Mucosa of descending colon (tissue), 3 donors: ENCODE measurements around the gene SRA1. TPM values are rescaled to one million over a fixed set of nuclear protein-coding genes. Genes with fewer than 3 reads are reported as not detected.
"Not testable (repeated sequence)": the region's sequence is repeated elsewhere in the genome, so short reads cannot be mapped to it uniquely, and the experiment has no call there.

Experiments
- ATAC-seq: fragments of 200-7000 bp; cut with Tn5 transposase; one replicate; pipeline ENCODE4 v1.9.1; 2020; ENCODE audit warnings: mild to moderate bottlenecking, moderate library complexity
- DNase-seq, 3 donors: peaks; one replicate each; pipeline ENCODE4 v3.0.0-alpha.2; 2020
- H3K36me3 ChIP-seq: fragments of 200-600 bp; one replicate; pipeline ENCODE4 v1.8.0; 2021; ENCODE audit warnings: low read depth, mild to moderate bottlenecking
- H3K4me1 ChIP-seq: fragments of 200-600 bp; one replicate; pipeline ENCODE4 v1.8.0; 2021; ENCODE audit warnings: low read depth, mild to moderate bottlenecking
- H3K4me3 ChIP-seq: fragments of 200-600 bp; one replicate; pipeline ENCODE4 v1.8.0; 2021; ENCODE audit warnings: mild to moderate bottlenecking
- H3K9me3 ChIP-seq: fragments of 200-600 bp; one replicate; pipeline ENCODE4 v1.8.0; 2021; ENCODE audit warnings: mild to moderate bottlenecking
- intact Hi-C, 2 donors: fragments of 100-400 bp; cut with DNase I in 1 of 2; cut with micrococcal nuclease in 1 of 2; formaldehyde crosslinking; loops; one replicate each; pipeline versions ENCODE4 v1.11.0 to v1.11.1; 2022; cut with DNase I, micrococcal nuclease
- long read RNA-seq, 2 donors: library from polyadenylated mRNA; unstranded; transcript quantifications; one replicate each; pipeline ENCODE4 v2.0.0, GENCODE V29; 2019 to 2021
- total RNA-seq, 3 donors: library from RNA; stranded (reverse); fragmentation: NEBNext Ultra II Directional in 2 of 3; extraction: Animal tissue kit (Norgen Biotek cat#: 25700) in 2 of 3; gene quantifications; one replicate each; pipeline versions ENCODE4 v1.2.1 to v1.2.4, GENCODE V29; 2021 to 2023
- TF ChIP-seq, protein P1 (sequence below): fragments of 200-600 bp; IDR thresholded peaks from one replicate; pipeline ENCODE4 v1.8.0; 2022; ENCODE audit warnings: antibody characterized with exemption, mild to moderate bottlenecking
- donor health status: DM: no; HTN: no; CAD: no; lungs with moderate emphysema.
- donor health status: DM: no; HTN: no; CAD: no.
- donor health status: DM: no; HTN: yes; CAD: no.

SRA1 gene
- 10 to 100 TPM; 27.9 to 38.0 (median 31.8) TPM for total RNA-seq
- long read RNA-seq, donor 1, transcript SRA1-201 (5 exons, 2,107 nt) = major isoform, 38 of 50 reads
- long read RNA-seq, donor 1, transcript SRA1-205 (4 exons, 1,466 nt) = minor isoform, 10 of 50 reads
- long read RNA-seq, donor 1, partial matches to known transcripts = 0 of 50 reads
- long read RNA-seq, donor 1, other reads (novel, unspliced or antisense) = 1 of 50 reads
- long read RNA-seq, donor 2, transcript SRA1-205 (4 exons, 1,466 nt) = minor isoform, 10 of 83 reads
- long read RNA-seq, donor 2, transcript SRA1-201 (5 exons, 2,107 nt) = major isoform, 66 of 83 reads
- long read RNA-seq, donor 2, partial matches to known transcripts = 0 of 83 reads
- long read RNA-seq, donor 2, other reads (novel, unspliced or antisense) = 5 of 83 reads

DNA sequence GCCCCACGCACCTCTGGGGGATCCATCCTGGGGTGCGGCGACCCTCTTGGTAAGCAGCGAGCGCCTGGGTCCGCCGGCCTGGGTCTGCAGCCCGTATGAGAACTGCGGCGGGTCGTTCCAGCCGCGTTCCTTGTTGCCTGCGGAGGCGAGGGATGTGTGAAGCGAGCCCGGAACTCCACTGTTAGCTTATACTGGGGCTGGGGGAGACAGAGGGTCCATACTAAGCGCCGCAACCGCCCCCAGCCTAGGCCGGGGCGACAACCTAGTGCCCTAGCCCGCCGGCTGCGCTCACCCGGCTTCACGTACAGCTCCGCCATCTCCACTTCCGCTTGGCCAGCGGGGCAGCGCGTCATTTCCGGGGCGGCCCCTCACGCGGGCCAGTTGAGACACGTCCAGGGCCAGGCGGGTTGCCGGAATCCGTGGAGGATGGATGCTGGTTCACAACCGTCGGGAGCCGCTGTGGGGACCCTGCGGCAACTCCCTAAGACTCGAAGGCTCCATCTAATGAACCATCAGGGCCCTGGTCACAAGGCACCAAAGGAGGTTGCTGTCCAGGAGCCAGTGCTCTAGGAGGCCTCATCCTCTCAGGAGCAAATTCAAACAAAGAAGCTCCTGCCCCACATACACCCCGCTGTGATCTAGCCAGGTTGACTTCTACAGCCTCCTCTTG lies at the start of gene SRA1:
Gene SRA1 (minus strand): TSS at position 338 of the 670 bp plus-strand sequence. CDS start 21 bp downstream, at position 317.
- DNase-seq (peak; percentile 95 to 96 (median 96)), ATAC-seq (peak; percentile 96)
- H3K36me3 ChIP-seq = no peaks in the 10 kb centered on the region
- TF ChIP-seq, protein P1, sequence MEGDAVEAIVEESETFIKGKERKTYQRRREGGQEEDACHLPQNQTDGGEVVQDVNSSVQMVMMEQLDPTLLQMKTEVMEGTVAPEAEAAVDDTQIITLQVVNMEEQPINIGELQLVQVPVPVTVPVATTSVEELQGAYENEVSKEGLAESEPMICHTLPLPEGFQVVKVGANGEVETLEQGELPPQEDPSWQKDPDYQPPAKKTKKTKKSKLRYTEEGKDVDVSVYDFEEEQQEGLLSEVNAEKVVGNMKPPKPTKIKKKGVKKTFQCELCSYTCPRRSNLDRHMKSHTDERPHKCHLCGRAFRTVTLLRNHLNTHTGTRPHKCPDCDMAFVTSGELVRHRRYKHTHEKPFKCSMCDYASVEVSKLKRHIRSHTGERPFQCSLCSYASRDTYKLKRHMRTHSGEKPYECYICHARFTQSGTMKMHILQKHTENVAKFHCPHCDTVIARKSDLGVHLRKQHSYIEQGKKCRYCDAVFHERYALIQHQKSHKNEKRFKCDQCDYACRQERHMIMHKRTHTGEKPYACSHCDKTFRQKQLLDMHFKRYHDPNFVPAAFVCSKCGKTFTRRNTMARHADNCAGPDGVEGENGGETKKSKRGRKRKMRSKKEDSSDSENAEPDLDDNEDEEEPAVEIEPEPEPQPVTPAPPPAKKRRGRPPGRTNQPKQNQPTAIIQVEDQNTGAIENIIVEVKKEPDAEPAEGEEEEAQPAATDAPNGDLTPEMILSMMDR = no peak
- intact Hi-C loops = no loop called here
- H3K4me1 ChIP-seq = peaks cover 22% of the 10 kb centered on the region
- peak within 1 kb of the TSS; percentile 52 for H3K4me3 ChIP-seq
- no peaks in the 10 kb centered on the region for H3K9me3 ChIP-seq

DNA sequence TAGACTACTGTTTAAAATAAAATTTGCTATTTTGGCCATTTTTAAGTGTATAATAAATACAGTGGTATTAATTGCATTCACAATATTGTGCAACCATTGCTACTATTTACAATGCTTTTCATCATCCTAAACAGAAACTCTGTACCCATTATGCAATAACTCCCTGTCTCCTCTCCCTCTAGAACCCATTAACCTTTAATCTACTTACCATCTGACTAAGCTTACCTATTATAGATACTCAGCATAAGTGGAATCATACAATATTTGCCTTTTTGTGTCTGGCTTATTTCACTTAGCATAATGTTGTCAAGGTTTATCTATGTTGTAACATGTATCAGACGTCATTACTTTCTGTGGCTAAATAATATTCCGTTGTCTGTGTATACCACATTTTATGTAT lies 49.8 kb upstream of the SRA1 start:
- H3K4me3 ChIP-seq = no peak overlapping the region
- intact Hi-C loops = no loop called here
- H3K4me1 ChIP-seq = no peaks in the 10 kb centered on the region
- H3K36me3 ChIP-seq = no peaks in the 10 kb centered on the region
- DNase-seq = no peak
- ATAC-seq = no peak
- H3K9me3 ChIP-seq = no peaks in the 10 kb centered on the region
- TF ChIP-seq, protein P1 = no peak

DNA sequence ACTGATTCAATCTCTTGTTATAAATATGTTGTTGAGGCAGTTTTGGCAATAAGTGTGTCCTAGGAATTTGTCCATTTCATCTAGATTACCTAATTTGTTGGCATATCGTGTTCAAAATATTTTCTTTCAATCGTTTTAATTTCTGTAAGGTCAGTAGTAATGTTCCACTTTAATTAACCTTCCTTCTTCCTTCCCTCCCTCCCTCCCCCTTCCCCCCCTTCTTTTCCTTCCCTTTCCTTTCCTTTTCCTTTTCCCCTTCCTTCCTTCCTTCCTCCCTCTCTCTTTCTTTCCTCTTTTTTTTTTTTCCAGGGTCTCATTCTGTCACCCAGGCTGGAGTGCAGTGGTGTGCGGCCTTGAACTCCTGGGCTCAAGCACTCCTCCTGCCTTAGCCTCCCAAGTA lies 48.6 kb upstream of the SRA1 start:
- TF ChIP-seq, protein P1 = no peak
- no peaks in the 10 kb centered on the region for H3K4me1 ChIP-seq
- H3K36me3 ChIP-seq = no peaks in the 10 kb centered on the region
- ATAC-seq (no peak), DNase-seq (no peak)
- H3K4me3 ChIP-seq = no peak overlapping the region
- H3K9me3 ChIP-seq = no peaks in the 10 kb centered on the region
- intact Hi-C loops = no loop called here

DNA sequence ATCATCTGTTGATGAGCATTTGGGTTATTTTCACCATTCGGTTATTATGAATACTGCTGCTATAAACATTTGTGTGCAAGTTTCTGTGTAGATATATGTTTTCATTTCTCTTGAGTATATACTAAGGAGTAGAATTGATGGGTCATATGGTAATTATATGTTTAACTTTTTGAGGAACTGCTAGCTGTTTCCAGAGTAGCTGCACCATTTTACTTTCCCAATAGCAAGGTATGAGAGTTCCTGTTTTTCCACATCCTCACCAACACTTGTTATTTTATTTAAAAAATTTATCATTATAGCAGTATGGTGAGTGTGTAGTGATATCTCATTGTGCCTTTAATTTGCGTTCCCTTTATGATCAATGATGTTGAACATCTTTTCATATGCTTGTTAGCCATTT lies 46.5 kb upstream of the SRA1 start:
- no peak for DNase-seq
- Histone ChIP-seq H3K36me3 (no peaks in the 10 kb centered on the region), H3K4me3 (no peak overlapping the region), H3K4me1 (peaks cover 7% of the 10 kb centered on the region), H3K9me3 (no peaks in the 10 kb centered on the region)
- intact Hi-C loops = no loop called here
- ATAC-seq = no peak
- TF ChIP-seq, protein P1 = no peak

DNA sequence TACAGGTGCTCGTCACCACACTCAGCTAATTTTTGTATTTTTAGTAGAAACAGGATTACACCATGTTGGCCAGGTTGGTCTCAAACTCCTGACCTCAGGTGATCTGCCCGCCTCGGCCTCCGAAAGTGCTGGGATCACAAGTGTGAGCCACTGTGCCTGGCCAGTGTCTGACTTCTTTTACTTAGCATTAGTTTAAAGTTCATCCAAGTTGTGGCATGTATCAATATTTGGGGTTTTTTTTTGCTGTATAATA lies 46.1 kb upstream of the SRA1 start:
- intact Hi-C loops, H3K9me3 ChIP-seq, H3K4me3 ChIP-seq, DNase-seq, H3K36me3 ChIP-seq, H3K4me1 ChIP-seq, ATAC-seq: not testable (repeated sequence)

DNA sequence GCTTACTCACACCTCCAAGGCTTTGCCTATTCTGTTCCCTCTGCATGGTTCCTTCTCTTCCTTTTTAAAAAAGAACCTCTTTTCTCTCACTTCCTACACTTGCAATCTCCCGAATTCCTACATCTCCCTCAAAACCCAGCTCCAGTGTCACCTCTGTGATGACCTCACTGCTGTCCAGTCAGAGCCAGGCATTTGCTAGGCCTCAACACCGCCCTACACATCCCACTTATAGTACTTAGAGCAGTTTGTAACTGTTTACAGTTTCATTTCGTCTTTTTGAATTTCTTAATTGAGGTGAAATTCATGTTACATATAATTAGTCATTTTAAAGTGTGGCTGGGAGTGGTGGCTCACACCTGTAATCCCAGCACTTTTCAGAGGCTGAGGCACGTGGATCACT lies 44.9 kb upstream of the SRA1 start:
- intact Hi-C loops = no loop called here
- no peaks in the 10 kb centered on the region for H3K9me3 ChIP-seq
- H3K36me3 ChIP-seq = no peaks in the 10 kb centered on the region
- H3K4me3 ChIP-seq = no peak overlapping the region
- DNase-seq (no peak), ATAC-seq (no peak)
- H3K4me1 ChIP-seq = peaks cover 7% of the 10 kb centered on the region
- TF ChIP-seq, protein P1 = no peak
